ENCODE data around the gene SNX27.
A peak's percentile ranks its signal among the peaks of the same experiment; 100 is the strongest.
"Not testable (repeated sequence)": the region's sequence is repeated elsewhere in the genome, so short reads cannot be mapped to it uniquely, and the experiment has no call there.

Gene SNX27

DNA sequence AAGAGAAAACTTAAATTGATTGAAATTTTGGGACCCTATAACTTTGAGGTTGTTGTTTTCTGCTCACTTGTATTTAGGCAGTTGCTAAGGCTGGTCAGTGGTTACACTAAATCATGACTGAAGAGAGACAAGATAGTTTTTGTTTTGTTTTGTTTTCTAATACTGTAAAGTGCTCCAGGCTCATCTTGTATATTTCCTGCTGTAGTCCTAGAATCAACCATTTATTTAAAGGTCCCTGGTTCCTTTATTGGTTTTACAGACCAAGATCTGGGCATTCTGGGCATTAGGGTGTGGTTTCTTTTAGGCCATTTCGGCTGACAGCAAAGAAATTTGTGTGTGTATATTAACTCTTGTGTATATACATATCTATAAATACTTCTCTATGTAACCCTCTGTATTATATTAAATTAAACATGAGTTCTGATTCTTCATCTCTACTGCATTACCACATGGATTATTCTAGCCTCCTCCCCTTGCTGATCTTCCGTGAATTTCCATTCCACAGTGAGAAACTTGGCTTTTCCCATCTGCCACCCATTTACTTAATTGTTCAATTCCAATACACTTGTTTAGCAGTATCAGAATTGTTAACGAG is 15.0 kb downstream of the SNX27 start:
- TF ChIP-seq JUND (IDR thresholded peaks at IDR 0.05; ENCODE audit: low read depth) = no peak
- in situ Hi-C loops (cut with HindIII; ENCODE audit: low pct_unique_long_range_greater_than_20kb, low sequenced_read_pairs) = no loop called here
- DNase-seq (ENCODE audit: low read depth in 1 of 2, low spot score in 1 of 2) = no peak

GRCh38 chr1:151629278-151629677 is 17.4 kb downstream of the SNX27 start:
- TF ChIP-seq JUND (IDR thresholded peaks at IDR 0.05; ENCODE audit: low read depth) = no peak
- in situ Hi-C loops (cut with HindIII; ENCODE audit: low pct_unique_long_range_greater_than_20kb, low sequenced_read_pairs) = no loop called here

GRCh38 chr1:151635479-151636072 is 23.7 kb downstream of the SNX27 start:
- in situ Hi-C loops (cut with HindIII; ENCODE audit: low pct_unique_long_range_greater_than_20kb, low sequenced_read_pairs) = no loop called here
- DNase-seq (ENCODE audit: low read depth in 1 of 2, low spot score in 1 of 2) = no peak
- no peak for TF ChIP-seq JUND (IDR thresholded peaks at IDR 0.05; ENCODE audit: low read depth)

More at GRCh38 chr1:151629278-151629677, 17.4 kb downstream of the SNX27 start:
- DNase-seq (ENCODE audit: low read depth in 1 of 2, low spot score in 1 of 2) = no peak

DNA sequence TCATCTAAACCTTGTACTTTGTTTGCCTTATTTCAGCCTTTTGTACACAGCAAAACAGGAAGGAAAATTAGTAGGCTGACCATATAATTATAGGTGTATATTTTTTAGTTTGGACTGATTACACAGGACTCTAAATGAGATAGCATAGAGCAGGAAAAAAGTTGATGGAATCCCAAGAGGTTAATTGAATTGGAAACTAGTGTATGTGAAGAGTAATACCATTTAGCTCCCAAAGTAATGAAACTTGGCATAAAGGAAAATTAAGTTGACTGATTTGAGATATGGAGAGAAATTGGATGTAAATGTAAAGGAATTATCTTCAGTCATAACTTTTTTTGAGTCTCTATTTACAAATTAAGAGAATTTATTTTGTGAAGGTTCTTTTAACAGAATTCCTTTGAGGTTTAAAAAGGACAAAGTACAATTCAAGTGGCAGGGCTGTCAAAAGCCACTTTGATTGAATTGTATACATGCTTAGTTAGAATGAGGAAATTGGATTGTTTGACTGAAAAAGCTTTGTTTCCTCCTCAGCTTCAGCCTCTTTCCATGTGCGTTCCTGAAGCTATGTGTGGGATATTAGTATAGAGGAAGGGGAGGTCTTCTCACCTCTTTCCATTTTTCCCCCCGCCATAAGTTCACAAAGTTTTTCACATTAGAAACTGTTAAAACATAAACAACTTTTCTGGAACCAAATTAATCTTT is 26.4 kb downstream of the SNX27 start:
- in situ Hi-C loops (cut with HindIII; ENCODE audit: low pct_unique_long_range_greater_than_20kb, low sequenced_read_pairs) = no loop called here
- no peak for DNase-seq (ENCODE audit: low read depth in 1 of 2, low spot score in 1 of 2)
- TF ChIP-seq JUND (IDR thresholded peaks at IDR 0.05; ENCODE audit: low read depth) = no peak

- no peak for TF ChIP-seq JUND (IDR thresholded peaks at IDR 0.05; ENCODE audit: low read depth)
- in situ Hi-C loops (cut with HindIII; ENCODE audit: low pct_unique_long_range_greater_than_20kb, low sequenced_read_pairs) = no loop called here
- no peak for DNase-seq (ENCODE audit: low read depth in 1 of 2, low spot score in 1 of 2)
Observed at GRCh38 chr1:151638812-151639211, 27.0 kb downstream of the SNX27 start.

DNA sequence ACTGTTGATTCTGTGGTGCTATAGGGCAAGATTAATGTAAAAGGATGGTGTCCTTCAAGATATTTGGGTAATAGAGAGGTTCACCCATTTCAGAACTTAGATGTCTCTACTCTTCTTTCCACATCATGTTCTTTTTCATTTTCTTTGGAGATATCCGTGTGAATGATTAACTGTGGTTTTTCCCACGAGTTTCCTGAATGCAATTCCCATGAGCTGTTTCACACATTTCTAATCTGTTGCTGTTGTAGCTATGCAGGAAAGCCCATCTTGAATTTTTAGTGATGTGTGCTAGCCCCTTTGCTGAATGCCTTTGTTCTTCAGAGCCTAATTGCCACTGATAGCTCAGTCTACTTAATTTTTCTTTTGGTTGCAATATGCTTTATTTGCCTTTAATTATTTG is 27.6 kb downstream of the SNX27 start:
- in situ Hi-C loops (cut with HindIII; ENCODE audit: low pct_unique_long_range_greater_than_20kb, low sequenced_read_pairs) = no loop called here
- no peak for TF ChIP-seq JUND (IDR thresholded peaks at IDR 0.05; ENCODE audit: low read depth)
- no peak for DNase-seq (ENCODE audit: low read depth in 1 of 2, low spot score in 1 of 2)

GRCh38 chr1:151641229-151641628 is 29.4 kb downstream of the SNX27 start:
- DNase-seq (ENCODE audit: low read depth in 1 of 2, low spot score in 1 of 2) = no peak
- in situ Hi-C loops (cut with HindIII; ENCODE audit: low pct_unique_long_range_greater_than_20kb, low sequenced_read_pairs) = no loop called here
- TF ChIP-seq JUND (IDR thresholded peaks at IDR 0.05; ENCODE audit: low read depth) = no peak

- in situ Hi-C loops (cut with HindIII; ENCODE audit: low pct_unique_long_range_greater_than_20kb, low sequenced_read_pairs); DNase-seq (ENCODE audit: low read depth in 1 of 2, low spot score in 1 of 2): not testable (repeated sequence)
Observed at GRCh38 chr1:151643085-151643484, 31.2 kb downstream of the SNX27 start.

- TF ChIP-seq JUND (IDR thresholded peaks at IDR 0.05; ENCODE audit: low read depth) = no peak
- in situ Hi-C loops (cut with HindIII; ENCODE audit: low pct_unique_long_range_greater_than_20kb, low sequenced_read_pairs) = no loop called here
- DNase-seq (ENCODE audit: low read depth in 1 of 2, low spot score in 1 of 2) = no peak
Observed at GRCh38 chr1:151644001-151644400, 32.2 kb downstream of the SNX27 start.

DNA sequence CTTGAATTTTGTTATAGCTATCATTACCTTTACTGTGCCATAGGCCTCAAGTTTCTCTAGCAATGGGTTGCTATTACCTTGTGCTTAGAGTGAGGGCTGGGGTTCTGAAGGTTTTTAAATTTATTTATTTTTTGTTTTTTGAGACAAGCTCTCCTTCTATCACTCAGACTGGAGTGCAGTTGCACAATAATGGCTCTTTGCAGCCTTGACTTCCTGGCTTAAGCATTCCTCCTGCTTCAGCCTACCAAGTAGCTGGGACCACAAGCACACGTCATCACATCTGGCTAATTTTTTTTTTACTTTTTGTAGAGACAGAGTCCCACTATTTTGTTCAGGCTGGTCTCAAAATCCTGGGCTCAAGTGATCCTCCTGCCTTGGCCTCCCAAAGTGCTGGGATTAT is 41.5 kb downstream of the SNX27 start:
- in situ Hi-C loops (cut with HindIII; ENCODE audit: low pct_unique_long_range_greater_than_20kb, low sequenced_read_pairs) = no loop called here
- no peak for TF ChIP-seq JUND (IDR thresholded peaks at IDR 0.05; ENCODE audit: low read depth)
- no peak for DNase-seq (ENCODE audit: low read depth in 1 of 2, low spot score in 1 of 2)

DNA sequence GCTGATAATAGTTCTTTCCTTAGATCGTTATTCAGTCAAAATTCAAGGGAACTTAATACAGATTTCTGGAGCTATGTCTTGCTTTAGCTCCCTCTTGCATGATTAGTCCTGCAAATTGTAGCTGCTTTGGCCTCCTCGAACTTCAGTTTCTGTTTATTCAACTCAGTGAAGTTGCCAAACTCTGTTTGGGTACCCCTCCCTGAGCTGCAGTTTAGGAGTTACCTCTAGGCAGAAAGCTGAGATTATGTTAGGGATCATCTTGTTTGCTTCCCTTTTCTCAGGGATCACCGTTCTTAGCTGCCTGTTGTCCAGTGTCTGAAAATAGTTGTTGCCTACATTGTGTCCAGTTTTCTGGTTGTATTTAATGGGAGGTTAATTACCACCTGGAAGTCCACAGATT is 43.5 kb downstream of the SNX27 start:
- TF ChIP-seq JUND (IDR thresholded peaks at IDR 0.05; ENCODE audit: low read depth) = no peak
- in situ Hi-C loops (cut with HindIII; ENCODE audit: low pct_unique_long_range_greater_than_20kb, low sequenced_read_pairs) = no loop called here
- DNase-seq (ENCODE audit: low read depth in 1 of 2, low spot score in 1 of 2) = peak; percentile 25 to 42

DNA sequence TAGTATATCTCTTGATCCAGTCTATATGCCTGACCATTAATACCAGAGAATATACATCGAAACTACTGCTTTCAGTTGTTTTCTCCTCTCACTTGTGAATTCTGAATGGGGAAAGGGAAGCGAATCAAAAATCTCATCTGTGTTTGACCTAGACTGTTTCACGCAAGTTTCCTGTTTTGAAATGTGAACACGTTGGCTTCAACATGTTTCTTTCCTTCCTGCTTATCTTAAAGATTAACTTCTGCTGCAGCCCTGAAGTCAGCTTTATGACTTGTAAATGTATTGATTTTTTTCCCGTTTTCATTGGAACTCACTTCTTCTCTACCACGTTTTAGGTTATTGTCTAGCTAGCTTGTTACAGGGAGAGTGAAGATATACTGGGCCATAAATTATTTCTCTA is 49.9 kb downstream of the SNX27 start:
- no peak for TF ChIP-seq JUND (IDR thresholded peaks at IDR 0.05; ENCODE audit: low read depth)
- in situ Hi-C loops (cut with HindIII; ENCODE audit: low pct_unique_long_range_greater_than_20kb, low sequenced_read_pairs) = no loop called here
- no peak for DNase-seq (ENCODE audit: low read depth in 1 of 2, low spot score in 1 of 2)

- TF ChIP-seq JUND (IDR thresholded peaks at IDR 0.05; ENCODE audit: low read depth) = no peak
- in situ Hi-C loops (cut with HindIII; ENCODE audit: low pct_unique_long_range_greater_than_20kb, low sequenced_read_pairs) = no loop called here
Observed at GRCh38 chr1:151668090-151668489, 56.2 kb downstream of the SNX27 start.

DNA sequence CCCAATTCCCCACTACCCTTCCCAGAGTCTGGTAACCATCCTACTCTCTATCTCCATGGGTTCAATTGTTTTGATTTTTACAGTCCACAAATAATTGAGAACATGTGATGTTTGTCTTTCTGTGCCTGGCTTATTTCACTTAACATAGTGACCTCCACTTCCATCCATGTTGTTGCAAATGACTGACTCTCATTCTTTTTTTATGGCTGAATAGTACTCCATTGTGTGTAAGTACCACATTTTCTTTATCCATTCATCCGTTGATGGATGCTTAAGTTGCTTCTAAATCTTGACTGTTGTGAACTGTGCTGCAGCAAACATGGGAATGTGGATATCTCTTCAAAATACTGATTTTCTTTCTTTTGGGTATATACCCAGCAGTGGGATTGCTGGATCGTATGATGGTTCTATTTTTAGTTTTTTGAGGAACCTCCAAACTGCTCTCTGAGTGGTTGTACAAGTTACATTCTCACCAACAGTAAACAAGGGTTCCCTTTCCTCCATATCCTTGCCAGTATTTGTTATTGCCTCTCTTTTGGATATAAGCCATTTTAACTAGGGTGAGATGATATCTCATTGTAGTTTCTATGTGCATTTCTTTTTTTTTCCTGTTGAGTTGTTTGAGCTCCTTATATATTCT is 58.3 kb downstream of the SNX27 start:
- in situ Hi-C loops (cut with HindIII; ENCODE audit: low pct_unique_long_range_greater_than_20kb, low sequenced_read_pairs) = not testable (repeated sequence)
- peak in 1 of 2 experiments; percentile 35 for DNase-seq (ENCODE audit: low read depth in 1 of 2, low spot score in 1 of 2)

More at GRCh38 chr1:151668090-151668489, 56.2 kb downstream of the SNX27 start:
- DNase-seq (ENCODE audit: low read depth in 1 of 2, low spot score in 1 of 2) = peak in 1 of 2 experiments; percentile 27
